HepG2 (cell line): ENCODE measurements around the gene RASA3.

Source experiments
- CTCF ChIP-seq: sonication (generic); formaldehyde crosslinking; IDR thresholded peaks from 2 replicates; pipeline ENCODE4 v1.5.0; 2020; ENCODE audit warnings: mild to moderate bottlenecking, missing genetic modification reagents, moderate library complexity
- EZH2 ChIP-seq: conservative IDR thresholded peaks from 2 replicates; pipeline ENCODE4 v1.6.1; 2012; ENCODE audit warnings: mild to moderate bottlenecking, low read depth, low read length, moderate library complexity
- JUND ChIP-seq: sonication (generic); formaldehyde crosslinking; IDR thresholded peaks from 2 replicates; pipeline ENCODE4 v1.8.0; 2022; ENCODE audit warnings: mild to moderate bottlenecking, missing genetic modification reagents
- NFE2L1 ChIP-seq: sonication (generic); formaldehyde crosslinking; IDR thresholded peaks from 2 replicates; pipeline ENCODE4 v1.4.0; 2020; ENCODE audit warnings: missing genetic modification reagents, mild to moderate bottlenecking, borderline replicate concordance
- PHF8 ChIP-seq: sonication (generic); formaldehyde crosslinking; IDR thresholded peaks from 2 replicates; pipeline ENCODE4 v1.5.0; 2020; ENCODE audit warnings: missing genetic modification reagents
- RCOR2 ChIP-seq: IDR thresholded peaks from 2 replicates; pipeline ENCODE4 v1.6.1; 2016; ENCODE audit warnings: missing biosample characterization, missing genetic modification reagents
- ZBTB33 ChIP-seq: sonication (generic); formaldehyde crosslinking; IDR thresholded peaks from 2 replicates; pipeline ENCODE4 v1.4.0; 2020; ENCODE audit warnings: missing genetic modification reagents
- ZFYVE20 ChIP-seq: sonication (generic); formaldehyde crosslinking; IDR thresholded peaks from 2 replicates; pipeline ENCODE4 v1.8.0; 2023; ENCODE audit warnings: low read depth, mild to moderate bottlenecking, moderate library complexity, missing genetic modification reagents, borderline replicate concordance

GRCh38 chr13:114141261-114141996 is 9.0 kb upstream of the RASA3 start:
- no peak for TF ChIP-seq ZFYVE20 (CRISPR knock-in tag)
- TF ChIP-seq NFE2L1 (CRISPR knock-in tag): no peak
- TF ChIP-seq JUND: no peak
- no peak for TF ChIP-seq CTCF (CRISPR knock-in tag)
- TF ChIP-seq EZH2: no peak
- no peak for TF ChIP-seq ZBTB33 (CRISPR knock-in tag)
- no peak for TF ChIP-seq RCOR2 (CRISPR knock-in tag)
- no peak for TF ChIP-seq PHF8 (CRISPR knock-in tag)
